ENCODE measurements around the gene PSMB2. TPM values are rescaled to one million over a fixed set of nuclear protein-coding genes. Genes with fewer than 3 reads are reported as not detected.

Gene PSMB2
- total RNA-seq, 4 donors from 2014 or later, result 37.9 to 50.2 (median 43.1) TPM

DNA sequence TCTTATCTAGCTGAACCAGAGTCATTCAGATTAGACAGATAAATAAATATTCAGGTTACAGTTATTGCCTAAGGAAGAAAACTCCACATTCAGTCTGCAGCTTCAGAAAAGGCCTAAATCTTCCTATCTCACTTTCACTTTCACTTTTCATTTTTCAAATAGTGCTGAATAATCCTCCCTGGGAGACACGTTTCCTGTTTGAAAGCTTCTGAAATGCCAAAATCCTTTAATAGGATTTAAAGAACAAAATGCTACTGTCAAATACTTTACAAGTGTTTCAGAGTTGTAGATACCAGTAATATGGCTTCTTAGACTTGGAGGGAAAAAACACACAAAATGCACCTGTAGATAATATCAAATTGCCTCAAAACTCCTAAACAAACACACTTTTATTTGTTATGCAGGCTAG is 3.9 kb downstream of the PSMB2 start:
- WGBS, 2 donors, result 0 to 2% methylated on average over 1 of the region's 1 CpG
- Histone ChIP-seq H3K27ac (peak overlapping the region; percentile 69 to 75 (median 73)), H3K4me1 (peaks cover 17 to 23% of the 10 kb centered on the region in 2 donors), H3K36me3 (peaks cover 25 to 30% of the 10 kb centered on the region in 2 donors), H3K27me3 (no peaks in the 10 kb centered on the region), H3K4me3 (replicated peaks in 1 of 3) (peak overlapping the region in 1 of 3 donors; percentile 4), H3K9me3 (no peaks in the 10 kb centered on the region)
- intact Hi-C loops (cut with DNase I), result no loop called here
- TF ChIP-seq POLR2A (IDR thresholded peaks at IDR 0.05) (no peak), CTCF (IDR thresholded peaks at IDR 0.05) (no peak)
- DNase-seq, result no peak

DNA sequence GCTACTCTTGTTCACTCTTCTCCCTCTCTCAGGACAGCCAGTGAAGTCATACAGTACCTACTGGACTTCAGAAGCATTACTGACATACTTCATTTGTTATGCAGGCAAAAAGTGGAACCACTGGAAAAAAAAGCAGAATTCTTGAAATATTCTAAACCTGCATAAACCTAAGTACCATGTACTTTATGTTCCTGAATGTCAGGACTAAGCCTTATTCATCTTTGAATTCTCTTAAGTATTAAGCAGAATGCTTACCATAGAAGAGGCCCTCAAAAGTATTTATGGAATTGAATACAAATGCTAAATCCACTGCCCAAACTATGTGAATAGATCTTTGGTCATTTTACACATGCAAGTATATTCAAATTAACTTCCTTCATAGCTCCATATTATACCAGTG is 7.8 kb downstream of the PSMB2 start:
- no peak overlapping the region for H3K27ac ChIP-seq
- no peak overlapping the region for H3K4me3 ChIP-seq (replicated peaks in 1 of 3)
- H3K36me3 ChIP-seq, result peaks cover 35 to 58% of the 10 kb centered on the region in 2 donors
- intact Hi-C loops (cut with DNase I), result no loop called here
- no peaks in the 10 kb centered on the region for H3K9me3 ChIP-seq
- DNase-seq, result no peak
- H3K4me1 ChIP-seq, result peaks cover 8 to 14% of the 10 kb centered on the region in 2 donors
- TF ChIP-seq CTCF (IDR thresholded peaks at IDR 0.05), result no peak
- no peak for TF ChIP-seq POLR2A (IDR thresholded peaks at IDR 0.05)
- H3K27me3 ChIP-seq, result no peaks in the 10 kb centered on the region

- H3K36me3 ChIP-seq, result peaks cover 35 to 58% of the 10 kb centered on the region in 2 donors
- DNase-seq, result no peak
- H3K4me1 ChIP-seq, result peaks cover 0 to 5% of the 10 kb centered on the region in 2 donors
- intact Hi-C loops (cut with DNase I), result no loop called here
- H3K27ac ChIP-seq, result no peak overlapping the region
- H3K27me3 ChIP-seq, result no peaks in the 10 kb centered on the region
- TF ChIP-seq POLR2A (IDR thresholded peaks at IDR 0.05) (no peak), CTCF (IDR thresholded peaks at IDR 0.05) (no peak)
- WGBS, 2 donors, result 87 to 91% methylated on average over 3 of the region's 3 CpGs
- no peak overlapping the region for H3K4me3 ChIP-seq (replicated peaks in 1 of 3)
- no peaks in the 10 kb centered on the region for H3K9me3 ChIP-seq
Observed at GRCh38 chr1:35631396-35631795, 9.9 kb downstream of the PSMB2 start.

GRCh38 chr1:35629051-35629450 is 12.3 kb downstream of the PSMB2 start:
- Histone ChIP-seq H3K27ac (no peak overlapping the region), H3K9me3 (no peaks in the 10 kb centered on the region), H3K36me3 (peaks cover 19 to 44% of the 10 kb centered on the region in 2 donors), H3K4me3 (replicated peaks in 1 of 3) (no peak overlapping the region), H3K27me3 (no peaks in the 10 kb centered on the region), H3K4me1 (peaks cover 0 to 5% of the 10 kb centered on the region in 2 donors)
- DNase-seq, result no peak
- intact Hi-C loops (cut with DNase I), result no loop called here
- WGBS, 2 donors, result 76 to 82% methylated on average over 2 of the region's 2 CpGs
- TF ChIP-seq POLR2A (IDR thresholded peaks at IDR 0.05) (no peak), CTCF (IDR thresholded peaks at IDR 0.05) (no peak)

GRCh38 chr1:35623832-35624231 is 17.5 kb downstream of the PSMB2 start:
- Histone ChIP-seq H3K27ac (no peak overlapping the region), H3K27me3 (no peaks in the 10 kb centered on the region), H3K36me3 (peaks cover 0 to 2% of the 10 kb centered on the region in 2 donors), H3K4me1 (peaks cover 0 to 2% of the 10 kb centered on the region in 2 donors), H3K4me3 (replicated peaks in 1 of 3) (no peak overlapping the region), H3K9me3 (no peaks in the 10 kb centered on the region)
- DNase-seq, result no peak
- intact Hi-C loops (cut with DNase I), result no loop called here
- TF ChIP-seq POLR2A (IDR thresholded peaks at IDR 0.05), result no peak
- no peak for TF ChIP-seq CTCF (IDR thresholded peaks at IDR 0.05)

Measured in thyroid gland (tissue), 4 donors.